ENCODE data around the gene EIF4B. TPM values are rescaled to one million over a fixed set of nuclear protein-coding genes. Genes with fewer than 3 reads are reported as not detected.

Gene EIF4B
- total and polyA plus RNA-seq, 4 experiments from 2014 or later = 74.2 to 777 (median 424) TPM

- ChIA-PET POLR2A (ENCODE audit: partially characterized antibody) (interaction anchor here (1.9 kb wide), 1 partner anchor 16 kb away, joined by 6 read pairs; the partner anchor contains the start of gene IGFBP6), CTCF (ENCODE audit: partially characterized antibody) (interaction anchor here (27.0 kb wide), 1 partner anchor 14 kb away, joined by 511 read pairs; the partner anchor contains the start of genes IGFBP6 and SOAT2)
- Mint-ChIP-seq H3K4me1 (peaks cover 11 to 31% (median 20%) of the 10 kb centered on the region in 4 donors), H3K4me3 (no peak overlapping the region), H3K36me3 (peaks cover 0 to 6% of the 10 kb centered on the region in 2 donors), H3K27ac (no peak overlapping the region), H3K27me3 (peaks cover 0 to 10% of the 10 kb centered on the region in 2 donors), H3K9me3 (no peaks in the 10 kb centered on the region)
- H3K4me1 ChIP-seq (ENCODE audit: insufficient read depth, low read length) = peaks cover 15% of the 10 kb centered on the region
- no peak for DNase-seq
- no peak overlapping the region for H3K4me3 ChIP-seq (ENCODE audit: low read length in 2 of 2)
- intact Hi-C loops (cut with micrococcal nuclease) = no loop called here
- no peaks in the 10 kb centered on the region for H3K9me3 ChIP-seq (ENCODE audit: control insufficient read depth in 1 of 2, low read length in 2 of 2)
- H3K27me3 ChIP-seq (ENCODE audit: insufficient read depth, low read length) = no peaks in the 10 kb centered on the region
- no peak overlapping the region for H3K27ac ChIP-seq (ENCODE audit: low read depth, low read length)
- H3K36me3 ChIP-seq (ENCODE audit: insufficient read depth, low read length) = no peaks in the 10 kb centered on the region
Observed at GRCh38 chr12:53082637-53083175, 76.5 kb downstream of the EIF4B start.

- CTCF ChIA-PET (ENCODE audit: partially characterized antibody) = interaction anchor here (0.9 to 27.0 kb wide), 7 partner anchors 10 to 35 kb away, joined by 3 to 511 read pairs (median 3); partner anchors contain the start of genes IGFBP6 and SOAT2
- no peaks in the 10 kb centered on the region for H3K36me3 Mint-ChIP-seq
- intact Hi-C loops (cut with micrococcal nuclease) = no loop called here
- H3K9me3 ChIP-seq (ENCODE audit: control insufficient read depth in 1 of 2, low read length in 2 of 2) = no peaks in the 10 kb centered on the region
- no peak overlapping the region for H3K4me3 Mint-ChIP-seq
- H3K4me1 ChIP-seq (ENCODE audit: insufficient read depth, low read length) = no peaks in the 10 kb centered on the region
- H3K27me3 ChIP-seq (ENCODE audit: insufficient read depth, low read length) = no peaks in the 10 kb centered on the region
- POLR2A ChIA-PET (ENCODE audit: partially characterized antibody) = interaction anchor here (1.5 kb wide), 1 partner anchor 11 kb away, joined by 3 read pairs; the partner anchor contains the start of gene IGFBP6
- peaks cover 2 to 18% of the 10 kb centered on the region in 2 donors for H3K27me3 Mint-ChIP-seq
- DNase-seq = no peak
- H3K4me3 ChIP-seq (ENCODE audit: low read length in 2 of 2) = no peak overlapping the region
- no peak overlapping the region for H3K27ac ChIP-seq (ENCODE audit: low read depth, low read length)
- H3K27ac Mint-ChIP-seq = no peak overlapping the region
- no peaks in the 10 kb centered on the region for H3K9me3 Mint-ChIP-seq
- H3K4me1 Mint-ChIP-seq = no peaks in the 10 kb centered on the region
- no peaks in the 10 kb centered on the region for H3K36me3 ChIP-seq (ENCODE audit: insufficient read depth, low read length)
Observed at GRCh38 chr12:53086361-53086760, 80.1 kb downstream of the EIF4B start.

GRCh38 chr12:53090105-53090504, 83.8 kb downstream of the EIF4B start:
- POLR2A ChIA-PET (ENCODE audit: partially characterized antibody) = no interaction called here
- H3K4me1 Mint-ChIP-seq = peaks cover 0 to 1% (median 0%) of the 10 kb centered on the region in 4 donors

GRCh38 chr12:53090554-53090953, 84.3 kb downstream of the EIF4B start:
- CTCF ChIA-PET (ENCODE audit: partially characterized antibody) = interaction anchor here (0.7 to 14.7 kb wide), 3 partner anchors 9 to 16 kb away, joined by 3 to 511 read pairs (median 3); partner anchors contain the start of genes SOAT2 and SPRYD3
- no peaks in the 10 kb centered on the region for H3K27me3 ChIP-seq (ENCODE audit: insufficient read depth, low read length)

More at GRCh38 chr12:53090105-53090504, 83.8 kb downstream of the EIF4B start:
- H3K27me3 Mint-ChIP-seq = peaks cover 2 to 18% of the 10 kb centered on the region in 2 donors
- intact Hi-C loops (cut with micrococcal nuclease) = no loop called here
- Histone ChIP-seq H3K27ac (ENCODE audit: low read depth, low read length) (no peak overlapping the region), H3K4me3 (ENCODE audit: low read length in 2 of 2) (no peak overlapping the region), H3K27me3 (ENCODE audit: insufficient read depth, low read length) (no peaks in the 10 kb centered on the region), H3K4me1 (ENCODE audit: insufficient read depth, low read length) (peaks cover 4% of the 10 kb centered on the region), H3K36me3 (ENCODE audit: insufficient read depth, low read length) (no peaks in the 10 kb centered on the region), H3K9me3 (ENCODE audit: control insufficient read depth in 1 of 2, low read length in 2 of 2) (no peaks in the 10 kb centered on the region)
- no peaks in the 10 kb centered on the region for H3K9me3 Mint-ChIP-seq
- no peaks in the 10 kb centered on the region for H3K36me3 Mint-ChIP-seq
- CTCF ChIA-PET (ENCODE audit: partially characterized antibody) = interaction anchor here (1.0 to 14.7 kb wide), 2 partner anchors 13 to 16 kb away, joined by 3 to 511 read pairs; partner anchors contain the start of genes SOAT2 and SPRYD3
- DNase-seq = no peak
- H3K4me3 Mint-ChIP-seq = no peak overlapping the region
- no peak overlapping the region for H3K27ac Mint-ChIP-seq

GRCh38 chr12:53091756-53092155, 85.5 kb downstream of the EIF4B start:
- POLR2A ChIA-PET (ENCODE audit: partially characterized antibody) = interaction anchor here (1.4 kb wide), 1 partner anchor 12 kb away, joined by 3 read pairs; the partner anchor contains the start of gene SPRYD3
- intact Hi-C loops (cut with micrococcal nuclease) = no loop called here

More at GRCh38 chr12:53090554-53090953, 84.3 kb downstream of the EIF4B start:
- Histone ChIP-seq H3K27ac (ENCODE audit: low read depth, low read length) (no peak overlapping the region), H3K36me3 (ENCODE audit: insufficient read depth, low read length) (no peaks in the 10 kb centered on the region), H3K4me3 (ENCODE audit: low read length in 2 of 2) (no peak overlapping the region), H3K4me1 (ENCODE audit: insufficient read depth, low read length) (peaks cover 4% of the 10 kb centered on the region), H3K9me3 (ENCODE audit: control insufficient read depth in 1 of 2, low read length in 2 of 2) (no peaks in the 10 kb centered on the region)
- Mint-ChIP-seq H3K4me1 (peaks cover 0 to 1% (median 0%) of the 10 kb centered on the region in 4 donors), H3K4me3 (no peak overlapping the region), H3K27ac (no peak overlapping the region), H3K9me3 (no peaks in the 10 kb centered on the region), H3K36me3 (no peaks in the 10 kb centered on the region), H3K27me3 (peaks cover 2 to 17% of the 10 kb centered on the region in 2 donors)
- no peak for DNase-seq
- POLR2A ChIA-PET (ENCODE audit: partially characterized antibody) = no interaction called here
- intact Hi-C loops (cut with micrococcal nuclease) = no loop called here

More at GRCh38 chr12:53091756-53092155, 85.5 kb downstream of the EIF4B start:
- no peaks in the 10 kb centered on the region for H3K36me3 ChIP-seq (ENCODE audit: insufficient read depth, low read length)
- Mint-ChIP-seq H3K9me3 (no peaks in the 10 kb centered on the region), H3K27me3 (peaks cover 2 to 13% of the 10 kb centered on the region in 2 donors), H3K4me3 (peak overlapping the region in 2 of 8 donors; percentile 1 to 6), H3K36me3 (no peaks in the 10 kb centered on the region), H3K27ac (peak overlapping the region in 1 of 7 donors; percentile 17), H3K4me1 (peaks cover 0 to 6% (median under 1%) of the 10 kb centered on the region in 4 donors)
- CTCF ChIA-PET (ENCODE audit: partially characterized antibody) = interaction anchor here (1.2 to 14.7 kb wide), 3 partner anchors 11 to 35 kb away, joined by 3 to 511 read pairs (median 3); partner anchors contain the start of gene SPRYD3
- DNase-seq = no peak
- no peaks in the 10 kb centered on the region for H3K9me3 ChIP-seq (ENCODE audit: control insufficient read depth in 1 of 2, low read length in 2 of 2)
- H3K4me3 ChIP-seq (ENCODE audit: low read length in 2 of 2) = no peak overlapping the region
- no peaks in the 10 kb centered on the region for H3K27me3 ChIP-seq (ENCODE audit: insufficient read depth, low read length)
- H3K27ac ChIP-seq (ENCODE audit: low read depth, low read length) = no peak overlapping the region
- H3K4me1 ChIP-seq (ENCODE audit: insufficient read depth, low read length) = peaks cover 4% of the 10 kb centered on the region

Small RNA genes lying within 50 kb of the gene (microRNA-seq; reads per million reads assigned to microRNA genes)
- not detected for gene MIR6757 (ENCODE audit: borderline microRNAs expressed, borderline number of aligned reads, borderline replicate concordance)

Other genes starting within 250 kb of the EIF4B start
- not detected for gene KRT76, start 229.1 kb upstream of the EIF4B start, total RNA-seq
- gene KRT76, start 229.1 kb upstream of the EIF4B start, polyA plus RNA-seq = not detected
- gene KRT3, start 210.3 kb upstream of the EIF4B start, total RNA-seq = not detected
- gene KRT3, start 210.3 kb upstream of the EIF4B start, polyA plus RNA-seq = not detected
- not detected for gene KRT4, start 192.3 kb upstream of the EIF4B start, total RNA-seq
- gene KRT4, start 192.3 kb upstream of the EIF4B start, polyA plus RNA-seq = not detected
- gene KRT79, start 172.1 kb upstream of the EIF4B start, total RNA-seq = not detected
- gene KRT79, start 172.1 kb upstream of the EIF4B start, polyA plus RNA-seq = not detected
- gene KRT78, start 157.5 kb upstream of the EIF4B start, total RNA-seq = not detected
- not detected for gene KRT78, start 157.5 kb upstream of the EIF4B start, polyA plus RNA-seq
- gene KRT8, start 101.4 kb upstream of the EIF4B start, total RNA-seq = under 1 TPM; 0.29 to 0.91 TPM
- gene KRT8, start 101.4 kb upstream of the EIF4B start, polyA plus RNA-seq = 1 to 10 TPM in 1 of 2 donors, under 1 TPM in 1; 0.36 to 1.1 TPM
- gene KRT18, start 57.3 kb upstream of the EIF4B start, total RNA-seq = 1 to 10 TPM; 7.4 TPM
- gene KRT18, start 57.3 kb upstream of the EIF4B start, polyA plus RNA-seq = 1 to 10 TPM; 4.2 to 6.2 TPM
- gene TNS2, start 43.6 kb downstream of the EIF4B start, total RNA-seq = 1 to 10 TPM; 6.3 to 7.2 TPM
- under 1 TPM; 0.27 to 0.45 TPM for gene TNS2, start 43.6 kb downstream of the EIF4B start, polyA plus RNA-seq
- gene SPRYD3, start 72.9 kb downstream of the EIF4B start, total RNA-seq = 10 to 100 TPM; 54.3 to 59.3 TPM
- gene SPRYD3, start 72.9 kb downstream of the EIF4B start, polyA plus RNA-seq = 10 to 100 TPM; 54.2 to 71.7 TPM
- gene IGFBP6, start 91.2 kb downstream of the EIF4B start, total RNA-seq = under 1 TPM in 1 of 2 experiments, not detected in 1; 0.61 TPM
- gene IGFBP6, start 91.2 kb downstream of the EIF4B start, polyA plus RNA-seq = 1 to 10 TPM in 1 of 2 donors, under 1 TPM in 1; 0.53 to 1.5 TPM
- gene SOAT2, start 97.0 kb downstream of the EIF4B start, total RNA-seq = under 1 TPM; 0.26 to 0.42 TPM
- gene SOAT2, start 97.0 kb downstream of the EIF4B start, polyA plus RNA-seq = under 1 TPM; 0.20 to 0.85 TPM
- gene ZNF740, start 174.3 kb downstream of the EIF4B start, total RNA-seq = 100 to 1,000 TPM; 109 to 113 TPM
- 1 to 10 TPM in 1 of 2 donors, under 1 TPM in 1; 0.90 to 3.5 TPM for gene ZNF740, start 174.3 kb downstream of the EIF4B start, polyA plus RNA-seq
- 10 to 100 TPM; 62.5 to 64.2 TPM for gene CSAD, start 174.5 kb downstream of the EIF4B start, total RNA-seq
- 1 to 10 TPM; 1.1 to 2.9 TPM for gene CSAD, start 174.5 kb downstream of the EIF4B start, polyA plus RNA-seq
- 100 to 1,000 TPM; 382 to 397 TPM for gene ITGB7, start 200.8 kb downstream of the EIF4B start, total RNA-seq
- gene ITGB7, start 200.8 kb downstream of the EIF4B start, polyA plus RNA-seq = 100 to 1,000 TPM; 271 to 374 TPM
- 10 to 100 TPM; 84.7 to 86.0 TPM for gene RARG, start 225.8 kb downstream of the EIF4B start, total RNA-seq
- 10 to 100 TPM; 13.2 to 25.1 TPM for gene RARG, start 225.8 kb downstream of the EIF4B start, polyA plus RNA-seq